Vagina (tissue), 2 donors: Measurements from ENCODE around the gene CACNA1C.

ENCODE experiments used
- CTCF ChIP-seq, 3 experiments: fragments of 450-650 bp in 2 of 3; fragments of 200-600 bp in 1 of 3; sonication (generic) in 1 of 3; IDR thresholded peaks; one replicate each; pipeline ENCODE4 v1.5.1; 2017 to 2019; ENCODE audit warnings: antibody characterized with exemption in 3 of 3, mild to moderate bottlenecking in 2 of 3, moderate library complexity in 2 of 3
- POLR2A ChIP-seq, 2 donors: fragments of 450-650 bp; IDR thresholded peaks; one replicate each; pipeline ENCODE4 v1.6.1; 2017; ENCODE audit warnings: antibody characterized with exemption in 2 of 2, mild to moderate bottlenecking in 2 of 2, moderate library complexity in 2 of 2
- POLR2AphosphoS5 ChIP-seq, 2 donors: sonication (generic); formaldehyde crosslinking; IDR thresholded peaks; one replicate each; pipeline ENCODE4 v1.9.0; 2017; ENCODE audit warnings: antibody characterized with exemption in 2 of 2, mild to moderate bottlenecking in 2 of 2, low read depth in 1 of 2; ENCODE audit not compliant: insufficient read depth in 1 of 2

- TF ChIP-seq CTCF (IDR thresholded peaks at IDR 0.05), result no peak
- no peak for TF ChIP-seq POLR2A (IDR thresholded peaks at IDR 0.05)
- TF ChIP-seq POLR2AphosphoS5 (IDR thresholded peaks at IDR 0.05; ENCODE audit: insufficient read depth in 1 of 2, low read depth in 1 of 2), result no peak
These were observed 555.3 kb downstream of the CACNA1C start for GRCh38 chr12:2607881-2608607.
